Pulmonary artery endothelial cell (primary cell): ENCODE data around the gene CPSF6. TPM values are rescaled to one million over a fixed set of nuclear protein-coding genes. Genes with fewer than 3 reads are reported as not detected.
"Not testable (repeated sequence)": the region's sequence is repeated elsewhere in the genome, so short reads cannot be mapped to it uniquely, and the experiment has no call there.

Experiments used
- DNase-seq: peaks from one replicate; pipeline ENCODE4 v3.0.0-alpha.2; 2011; ENCODE audit warnings: low read depth, low spot score
- total RNA-seq: library from RNA; depleted of rRNA; stranded (reverse); fragments of >200 nt; gene quantifications from 2 replicates; pipeline ENCODE4 v1.2.3, GENCODE V29; 2014

Gene CPSF6
- 41.7 and 44.2 TPM in 2 replicates for total RNA-seq

GRCh38 chr12:69239352-69239921, at the start of gene CPSF6:
Gene CPSF6, plus strand, starts transcription at chr12:69239569. Its CDS starts 78 bp downstream, at chr12:69239647.
- DNase-seq, result peak; percentile 65

GRCh38 chr12:69196302-69197288, 42.8 kb upstream of the CPSF6 start:
- DNase-seq, result no peak

GRCh38 chr12:69199976-69200375, 39.4 kb upstream of the CPSF6 start:
- DNase-seq, result not testable (repeated sequence)

GRCh38 chr12:69204191-69204590, 35.2 kb upstream of the CPSF6 start:
- DNase-seq, result no peak

- no peak for DNase-seq
Measured at GRCh38 chr12:69210661-69211060, 28.7 kb upstream of the CPSF6 start.

- DNase-seq, result no peak
Measured at GRCh38 chr12:69211160-69211559, 28.2 kb upstream of the CPSF6 start.

GRCh38 chr12:69214169-69214568, 25.2 kb upstream of the CPSF6 start:
- DNase-seq, result no peak

GRCh38 chr12:69225251-69225910, 14.0 kb upstream of the CPSF6 start:
- DNase-seq, result no peak

GRCh38 chr12:69231479-69231878, 7.9 kb upstream of the CPSF6 start:
- no peak for DNase-seq

GRCh38 chr12:69238589-69239351, 599 bp upstream of the CPSF6 start:
- DNase-seq, result no peak

GRCh38 chr12:69239922-69240630, 707 bp downstream of the CPSF6 start:
- no peak for DNase-seq

GRCh38 chr12:69240631-69240995, 1.2 kb downstream of the CPSF6 start:
- no peak for DNase-seq

GRCh38 chr12:69241438-69242092, 2.2 kb downstream of the CPSF6 start:
- no peak for DNase-seq

- DNase-seq, result no peak
Measured at GRCh38 chr12:69243099-69244084, 4.0 kb downstream of the CPSF6 start.

- no peak for DNase-seq
Measured at GRCh38 chr12:69247268-69248018, 8.1 kb downstream of the CPSF6 start.

GRCh38 chr12:69252033-69252432, 12.7 kb downstream of the CPSF6 start:
- DNase-seq, result no peak

GRCh38 chr12:69254046-69254445, 14.7 kb downstream of the CPSF6 start:
- peak; percentile 29 for DNase-seq

GRCh38 chr12:69254862-69255261, 15.5 kb downstream of the CPSF6 start:
- no peak for DNase-seq
